ENCODE results near the gene CCL13.

CCL13 gene

DNA sequence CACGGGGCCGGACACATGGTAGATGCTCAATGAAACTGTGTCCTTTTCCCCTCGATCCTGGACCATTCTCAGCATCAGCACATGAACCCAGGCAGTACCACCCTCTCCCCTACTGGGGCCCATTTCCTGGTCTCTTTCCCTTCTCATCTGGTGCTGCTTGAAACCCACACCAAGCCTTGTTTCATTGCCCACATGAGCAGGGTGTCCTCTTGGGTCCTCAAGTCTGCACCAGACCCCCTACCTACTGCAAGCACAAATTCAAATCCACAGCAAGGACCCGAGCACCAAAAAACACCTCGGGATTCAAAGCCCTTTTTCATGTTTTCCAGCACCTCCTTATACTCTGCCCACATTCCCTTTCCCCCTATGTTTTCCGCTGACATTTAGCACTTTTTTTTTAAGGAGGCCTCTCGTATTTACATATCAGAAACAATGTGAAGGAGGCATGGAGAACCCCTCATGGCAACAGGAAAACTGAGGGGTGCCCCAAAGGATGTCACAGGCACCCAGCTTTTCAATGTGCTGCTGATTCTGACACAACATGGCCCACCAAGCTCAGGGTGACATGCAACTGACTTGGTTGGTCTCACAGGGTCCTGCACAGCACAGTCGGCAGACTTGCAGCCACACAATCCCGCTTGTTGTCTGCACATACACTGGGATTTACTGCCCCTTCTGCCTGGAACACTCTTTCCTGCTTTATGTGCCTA lies 11.4 kb downstream of the CCL13 start (continued):
- TF ChIP-seq ZBTB7A (tag by site-specific recombination; IDR thresholded peaks at IDR 0.05; ENCODE audit: low read depth) (no peak), ZNF488 (tag by site-specific recombination; IDR thresholded peaks at IDR 0.05) (no peak), ZNF548 (tag by site-specific recombination; IDR thresholded peaks at IDR 0.05) (no peak)

DNA sequence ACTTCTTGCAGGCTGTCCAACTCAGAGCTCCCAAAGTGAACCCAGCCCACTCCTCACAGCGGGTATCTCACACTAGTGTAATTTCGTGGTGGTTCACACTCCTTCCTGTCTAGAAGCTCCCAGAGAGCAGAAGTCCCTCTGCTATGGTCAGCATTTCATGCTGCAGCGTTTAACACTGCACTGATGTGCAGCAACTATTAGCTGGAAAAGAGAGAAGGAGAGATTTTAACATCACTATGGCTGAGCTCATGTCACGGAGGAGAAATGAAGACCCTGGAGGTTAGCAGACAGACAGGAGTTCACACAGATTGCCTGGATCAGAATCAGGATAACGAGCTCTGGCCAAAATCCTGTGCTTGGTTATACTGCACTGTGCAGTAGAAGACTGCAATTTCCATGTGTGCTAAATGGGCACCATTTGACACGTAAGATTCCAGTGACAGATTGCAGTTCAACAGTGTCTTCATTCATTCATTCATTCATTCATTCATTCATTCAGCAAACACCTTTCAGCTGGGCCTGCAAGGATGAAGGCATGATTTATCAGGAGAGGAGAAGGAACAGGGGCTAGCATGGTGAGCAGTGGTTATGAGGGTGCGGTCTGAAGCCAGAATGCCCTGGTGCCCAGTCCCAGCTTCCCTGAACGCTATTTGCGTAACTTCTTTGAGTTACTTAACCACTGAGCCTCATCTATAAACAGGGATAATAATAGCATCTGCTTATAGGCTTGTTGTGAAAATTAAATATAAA lies 12.1 kb downstream of the CCL13 start:
- no peak overlapping the region for H3K4me3 ChIP-seq (ENCODE audit: low read depth, low read length)
- TF ChIP-seq ZNF560 (tag by site-specific recombination; IDR thresholded peaks at IDR 0.05; ENCODE audit: borderline replicate concordance) (no peak), ZNF621 (tag by site-specific recombination; IDR thresholded peaks at IDR 0.05) (no peak), FEZF1 (tag by site-specific recombination; IDR thresholded peaks at IDR 0.05) (no peak), ZNF626 (tag by site-specific recombination; IDR thresholded peaks at IDR 0.05) (no peak), ZEB2 (tag by site-specific recombination; IDR thresholded peaks at IDR 0.05) (no peak), KLF10 (tag by site-specific recombination; IDR thresholded peaks at IDR 0.05) (no peak), ZNF311 (tag by site-specific recombination; IDR thresholded peaks at IDR 0.05; ENCODE audit: borderline replicate concordance) (no peak), ZSCAN4 (tag by site-specific recombination; IDR thresholded peaks at IDR 0.05) (no peak), PRDM10 (tag by site-specific recombination; IDR thresholded peaks at IDR 0.05) (no peak), ZNF555 (tag by site-specific recombination; conservative IDR thresholded peaks at IDR 0.05) (no peak), ZBTB17 (tag by site-specific recombination; IDR thresholded peaks at IDR 0.05) (no peak), ZNF561 (tag by site-specific recombination; IDR thresholded peaks at IDR 0.05; ENCODE audit: borderline replicate concordance) (no peak)
- TF ChIP-seq, protein P1, sequence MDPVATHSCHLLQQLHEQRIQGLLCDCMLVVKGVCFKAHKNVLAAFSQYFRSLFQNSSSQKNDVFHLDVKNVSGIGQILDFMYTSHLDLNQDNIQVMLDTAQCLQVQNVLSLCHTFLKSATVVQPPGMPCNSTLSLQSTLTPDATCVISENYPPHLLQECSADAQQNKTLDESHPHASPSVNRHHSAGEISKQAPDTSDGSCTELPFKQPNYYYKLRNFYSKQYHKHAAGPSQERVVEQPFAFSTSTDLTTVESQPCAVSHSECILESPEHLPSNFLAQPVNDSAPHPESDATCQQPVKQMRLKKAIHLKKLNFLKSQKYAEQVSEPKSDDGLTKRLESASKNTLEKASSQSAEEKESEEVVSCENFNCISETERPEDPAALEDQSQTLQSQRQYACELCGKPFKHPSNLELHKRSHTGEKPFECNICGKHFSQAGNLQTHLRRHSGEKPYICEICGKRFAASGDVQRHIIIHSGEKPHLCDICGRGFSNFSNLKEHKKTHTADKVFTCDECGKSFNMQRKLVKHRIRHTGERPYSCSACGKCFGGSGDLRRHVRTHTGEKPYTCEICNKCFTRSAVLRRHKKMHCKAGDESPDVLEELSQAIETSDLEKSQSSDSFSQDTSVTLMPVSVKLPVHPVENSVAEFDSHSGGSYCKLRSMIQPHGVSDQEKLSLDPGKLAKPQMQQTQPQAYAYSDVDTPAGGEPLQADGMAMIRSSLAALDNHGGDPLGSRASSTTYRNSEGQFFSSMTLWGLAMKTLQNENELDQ (tag by site-specific recombination; IDR thresholded peaks at IDR 0.05; ENCODE audit: low read depth): no peak
- TF ChIP-seq, protein P2, sequence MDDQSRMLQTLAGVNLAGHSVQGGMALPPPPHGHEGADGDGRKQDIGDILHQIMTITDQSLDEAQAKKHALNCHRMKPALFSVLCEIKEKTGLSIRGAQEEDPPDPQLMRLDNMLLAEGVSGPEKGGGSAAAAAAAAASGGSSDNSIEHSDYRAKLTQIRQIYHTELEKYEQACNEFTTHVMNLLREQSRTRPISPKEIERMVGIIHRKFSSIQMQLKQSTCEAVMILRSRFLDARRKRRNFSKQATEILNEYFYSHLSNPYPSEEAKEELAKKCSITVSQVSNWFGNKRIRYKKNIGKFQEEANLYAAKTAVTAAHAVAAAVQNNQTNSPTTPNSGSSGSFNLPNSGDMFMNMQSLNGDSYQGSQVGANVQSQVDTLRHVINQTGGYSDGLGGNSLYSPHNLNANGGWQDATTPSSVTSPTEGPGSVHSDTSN (CRISPR knock-in tag; IDR thresholded peaks at IDR 0.05): no peak
- no peaks in the 10 kb centered on the region for H3K9me3 ChIP-seq (ENCODE audit: control insufficient read depth, insufficient read depth, low read depth, low read length)
- CTCF ChIA-PET: interaction anchor here (0.6 to 2.6 kb wide), 6 partner anchors 19 to 729 kb away, joined by 3 to 18 read pairs (median 4); no protein-coding TSS in a partner anchor
- H3K36me3 ChIP-seq (ENCODE audit: control insufficient read depth in 2 of 2, insufficient read depth in 1 of 2, low read length in 2 of 2): no peaks in the 10 kb centered on the region
- no peak overlapping the region for H3K27ac ChIP-seq (ENCODE audit: extremely low read depth, low read depth, low read length)
- POLR2A ChIA-PET: no interaction called here
- H3K4me1 ChIP-seq (ENCODE audit: control insufficient read depth, insufficient read depth, low read length): 0 out of 2 replicates have a peak, but pooled peaks cover 9% of the 10 kb centered on the region

Measured in HEK293 (cell line).